ENCODE results near the gene OGFOD3.

The OGFOD3 gene

GRCh38 chr17:82344175-82344907 lies 74.0 kb downstream of the OGFOD3 start:
- DNase-seq (ENCODE audit: low spot score), result no peak
- no peak for TF ChIP-seq CTCF (IDR thresholded peaks at IDR 0.05; ENCODE audit: extremely low read depth, insufficient read depth, missing control alignments)
- in situ Hi-C loops (cut with MboI; ENCODE audit: low pct_unique_long_range_greater_than_20kb, low sequenced_read_pairs, unreplicated experiment), result no loop called here

DNA sequence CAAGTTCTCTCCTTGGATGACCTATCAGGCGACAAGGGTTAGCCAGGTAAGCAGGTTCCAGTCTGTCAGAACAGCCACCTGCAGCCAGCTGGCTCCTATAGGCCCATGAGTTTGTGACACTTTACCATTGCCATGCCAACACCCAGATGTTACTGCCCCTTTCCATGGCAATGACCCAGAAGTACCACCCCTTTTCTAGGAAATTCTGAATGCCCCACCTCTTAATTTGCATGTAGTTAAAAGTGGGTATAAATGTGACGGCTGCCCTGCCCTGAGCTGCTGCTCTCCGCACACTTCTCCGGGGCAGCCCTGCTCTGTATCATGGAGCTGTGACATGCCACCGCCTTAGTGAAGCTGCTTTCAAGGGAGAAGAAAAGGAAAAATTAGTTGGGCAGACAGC lies 74.8 kb downstream of the OGFOD3 start:
- TF ChIP-seq CTCF (IDR thresholded peaks at IDR 0.05; ENCODE audit: extremely low read depth, insufficient read depth, missing control alignments), result no peak
- in situ Hi-C loops (cut with MboI; ENCODE audit: low pct_unique_long_range_greater_than_20kb, low sequenced_read_pairs, unreplicated experiment), result no loop called here
- DNase-seq (ENCODE audit: low spot score), result no peak

GRCh38 chr17:82342361-82343079 lies 75.9 kb downstream of the OGFOD3 start:
- TF ChIP-seq CTCF (IDR thresholded peaks at IDR 0.05; ENCODE audit: extremely low read depth, insufficient read depth, missing control alignments), result no peak
- no peak for DNase-seq (ENCODE audit: low spot score)
- in situ Hi-C loops (cut with MboI; ENCODE audit: low pct_unique_long_range_greater_than_20kb, low sequenced_read_pairs, unreplicated experiment), result no loop called here

DNA sequence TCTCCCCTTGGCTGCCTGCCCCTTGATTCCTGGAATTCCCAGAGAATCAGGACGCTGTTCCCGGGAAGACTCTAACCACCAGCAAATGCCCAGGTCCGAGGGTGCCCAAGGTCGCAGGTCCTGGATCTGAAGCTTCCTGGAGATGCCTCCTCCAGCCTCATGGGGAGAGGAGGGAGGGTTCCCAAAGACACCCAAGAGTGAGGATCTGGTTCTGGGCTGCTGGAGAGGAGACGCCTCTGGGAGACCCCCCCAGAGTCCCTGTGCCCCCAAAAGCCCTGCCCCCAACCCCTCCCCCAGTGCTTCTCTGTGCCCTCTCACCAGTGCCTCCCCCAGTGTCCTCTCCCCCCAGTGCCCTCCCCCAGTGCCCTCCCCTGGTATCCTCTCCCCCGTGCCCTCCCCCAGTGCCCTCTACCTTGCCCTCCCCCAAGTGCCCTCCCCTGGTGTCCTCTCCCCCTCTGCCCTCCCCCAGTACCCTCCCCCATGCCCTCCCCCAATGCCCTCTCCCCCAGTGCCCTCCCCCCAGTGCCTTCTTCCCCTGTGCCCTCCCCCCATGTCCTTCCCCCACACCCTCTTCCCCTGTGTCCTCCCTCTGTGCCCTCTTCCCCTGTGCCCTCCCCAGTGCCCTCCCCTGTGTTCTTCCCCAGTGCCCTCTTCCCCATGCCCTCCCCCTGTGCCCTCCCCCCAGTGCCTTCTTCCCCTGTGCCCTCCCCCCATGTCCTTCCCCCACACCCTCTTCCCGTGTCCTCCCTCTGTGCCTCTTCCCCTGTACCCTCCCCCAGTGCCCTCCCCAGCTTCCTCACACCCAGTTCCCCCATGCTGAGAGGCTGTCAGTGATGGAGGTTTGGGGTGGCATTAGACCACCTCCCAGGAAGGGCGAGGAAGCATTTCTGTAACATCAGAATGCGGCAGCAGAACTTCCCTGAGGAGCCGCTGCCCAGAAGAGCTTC lies 78.5 kb downstream of the OGFOD3 start:
- TF ChIP-seq CTCF (IDR thresholded peaks at IDR 0.05; ENCODE audit: extremely low read depth, insufficient read depth, missing control alignments), result no peak
- in situ Hi-C loops (cut with MboI; ENCODE audit: low pct_unique_long_range_greater_than_20kb, low sequenced_read_pairs, unreplicated experiment), result no loop called here
- no peak for DNase-seq (ENCODE audit: low spot score)
